ENCODE data around the gene GARS1. TPM values are rescaled to one million over a fixed set of nuclear protein-coding genes. Genes with fewer than 3 reads are reported as not detected.

The GARS1 gene, protein sequence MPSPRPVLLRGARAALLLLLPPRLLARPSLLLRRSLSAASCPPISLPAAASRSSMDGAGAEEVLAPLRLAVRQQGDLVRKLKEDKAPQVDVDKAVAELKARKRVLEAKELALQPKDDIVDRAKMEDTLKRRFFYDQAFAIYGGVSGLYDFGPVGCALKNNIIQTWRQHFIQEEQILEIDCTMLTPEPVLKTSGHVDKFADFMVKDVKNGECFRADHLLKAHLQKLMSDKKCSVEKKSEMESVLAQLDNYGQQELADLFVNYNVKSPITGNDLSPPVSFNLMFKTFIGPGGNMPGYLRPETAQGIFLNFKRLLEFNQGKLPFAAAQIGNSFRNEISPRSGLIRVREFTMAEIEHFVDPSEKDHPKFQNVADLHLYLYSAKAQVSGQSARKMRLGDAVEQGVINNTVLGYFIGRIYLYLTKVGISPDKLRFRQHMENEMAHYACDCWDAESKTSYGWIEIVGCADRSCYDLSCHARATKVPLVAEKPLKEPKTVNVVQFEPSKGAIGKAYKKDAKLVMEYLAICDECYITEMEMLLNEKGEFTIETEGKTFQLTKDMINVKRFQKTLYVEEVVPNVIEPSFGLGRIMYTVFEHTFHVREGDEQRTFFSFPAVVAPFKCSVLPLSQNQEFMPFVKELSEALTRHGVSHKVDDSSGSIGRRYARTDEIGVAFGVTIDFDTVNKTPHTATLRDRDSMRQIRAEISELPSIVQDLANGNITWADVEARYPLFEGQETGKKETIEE
- total RNA-seq: 67.3 TPM

GRCh38 chr7:30594540-30595435 lies at the start of gene GARS1:
TSS of gene GARS1 (plus strand) at chr7:30594878. CDS start at chr7:30594922, 44 bp downstream.

GRCh38 chr7:30682212-30683083 lies 87.8 kb downstream of the GARS1 start, which contains the start of gene CRHR2:
TSS of gene CRHR2 (minus strand) at chr7:30682456. CDS start at chr7:30682280, 176 bp downstream.

Other genes starting within 250 kb of the GARS1 start
- gene NOD1, start 116.1 kb upstream of the GARS1 start, total RNA-seq: 15.2 TPM
- gene GGCT, start 90.0 kb upstream of the GARS1 start, total RNA-seq: 23.9 TPM
- 0.64 TPM for gene CRHR2, start 87.6 kb downstream of the GARS1 start, total RNA-seq
- gene INMT, start 157.3 kb downstream of the GARS1 start, total RNA-seq: 9.5 TPM
- gene MINDY4, start 176.5 kb downstream of the GARS1 start, total RNA-seq: 13.2 TPM